GM12891 (cell line): Measurements from ENCODE around the gene TCEANC2.

Experiments used
- PAX5 ChIP-seq: IDR thresholded peaks from 2 replicates; pipeline ENCODE4 v1.6.1; 2011; ENCODE audit warnings: low read length, moderate library complexity, mild to moderate bottlenecking; ENCODE audit not compliant: insufficient read depth, severe bottlenecking
- POLR2A ChIP-seq: IDR thresholded peaks from 2 replicates; pipeline ENCODE4 v1.6.1; 2011; ENCODE audit warnings: low read depth, low read length, control low read depth
- POLR2AphosphoS5 ChIP-seq: IDR thresholded peaks from 2 replicates; pipeline ENCODE4 v1.6.1; 2011; ENCODE audit warnings: low read depth, low read length, control low read depth
- SPI1 ChIP-seq: IDR thresholded peaks from 2 replicates; pipeline ENCODE4 v1.6.1; 2011; ENCODE audit warnings: low read depth, low read length, control low read depth
- TAF1 ChIP-seq: IDR thresholded peaks from 2 replicates; pipeline ENCODE4 v1.6.1; 2011; ENCODE audit warnings: low read depth, low read length, control low read depth

GRCh38 chr1:54052934-54053744, at the start of gene TCEANC2, which contains the start of gene TMEM59:
- TF ChIP-seq POLR2AphosphoS5 (peak; percentile 58; the same call in 1 of the 2 replicates), POLR2A (peak; percentile 67), PAX5 (peak; percentile 32), TAF1 (peak; percentile 88), SPI1 (peak; percentile 57)
